ENCODE results near the gene THBS4. TPM values are rescaled to one million over a fixed set of nuclear protein-coding genes. Genes with fewer than 3 reads are reported as not detected.

THBS4 gene
- total RNA-seq: 3.9 and 5.0 TPM in 2 replicates

DNA sequence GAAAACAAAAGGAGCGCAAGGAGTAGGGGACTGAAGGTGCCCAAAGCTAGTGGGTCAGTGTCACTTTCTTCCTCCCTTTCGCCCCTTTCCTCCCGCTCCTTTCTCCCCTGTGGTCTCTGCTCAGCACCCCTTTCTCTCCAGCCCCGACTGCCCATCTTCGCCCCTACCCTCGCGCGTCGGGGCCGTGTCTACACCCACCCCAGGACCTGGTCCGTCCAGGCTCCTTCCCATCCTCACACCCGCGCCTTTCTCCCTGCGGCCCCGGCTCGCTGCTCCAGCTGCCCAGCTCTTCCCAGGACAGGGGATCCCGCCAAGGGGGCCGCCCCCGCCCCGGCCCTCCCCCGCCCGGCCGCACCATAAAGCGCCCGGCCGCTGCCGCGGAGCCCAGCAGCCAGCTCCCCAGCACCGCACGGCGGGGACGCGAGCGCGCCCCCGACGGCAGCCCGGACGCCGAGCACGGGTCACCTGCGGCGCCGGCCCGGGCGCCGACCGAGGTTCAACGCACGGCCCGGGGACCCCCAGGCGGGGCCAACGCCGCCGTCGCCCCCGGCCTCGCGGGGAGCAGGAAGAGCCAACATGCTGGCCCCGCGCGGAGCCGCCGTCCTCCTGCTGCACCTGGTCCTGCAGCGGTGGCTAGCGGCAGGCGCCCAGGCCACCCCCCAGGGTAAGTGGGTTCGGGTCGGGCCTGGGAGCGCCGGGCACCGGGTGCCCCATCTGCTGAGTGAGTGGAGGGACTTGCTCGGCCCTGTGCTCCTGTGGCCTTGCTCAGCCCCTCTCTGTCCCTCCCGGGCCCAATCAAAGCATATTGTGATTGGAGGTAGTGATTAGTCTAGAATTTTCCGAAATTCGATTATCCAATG lies at the start of gene THBS4:
TSS of gene THBS4 (plus strand) at position 387 of the 860 bp plus-strand sequence. CDS start at position 577, 190 bp downstream.

DNA sequence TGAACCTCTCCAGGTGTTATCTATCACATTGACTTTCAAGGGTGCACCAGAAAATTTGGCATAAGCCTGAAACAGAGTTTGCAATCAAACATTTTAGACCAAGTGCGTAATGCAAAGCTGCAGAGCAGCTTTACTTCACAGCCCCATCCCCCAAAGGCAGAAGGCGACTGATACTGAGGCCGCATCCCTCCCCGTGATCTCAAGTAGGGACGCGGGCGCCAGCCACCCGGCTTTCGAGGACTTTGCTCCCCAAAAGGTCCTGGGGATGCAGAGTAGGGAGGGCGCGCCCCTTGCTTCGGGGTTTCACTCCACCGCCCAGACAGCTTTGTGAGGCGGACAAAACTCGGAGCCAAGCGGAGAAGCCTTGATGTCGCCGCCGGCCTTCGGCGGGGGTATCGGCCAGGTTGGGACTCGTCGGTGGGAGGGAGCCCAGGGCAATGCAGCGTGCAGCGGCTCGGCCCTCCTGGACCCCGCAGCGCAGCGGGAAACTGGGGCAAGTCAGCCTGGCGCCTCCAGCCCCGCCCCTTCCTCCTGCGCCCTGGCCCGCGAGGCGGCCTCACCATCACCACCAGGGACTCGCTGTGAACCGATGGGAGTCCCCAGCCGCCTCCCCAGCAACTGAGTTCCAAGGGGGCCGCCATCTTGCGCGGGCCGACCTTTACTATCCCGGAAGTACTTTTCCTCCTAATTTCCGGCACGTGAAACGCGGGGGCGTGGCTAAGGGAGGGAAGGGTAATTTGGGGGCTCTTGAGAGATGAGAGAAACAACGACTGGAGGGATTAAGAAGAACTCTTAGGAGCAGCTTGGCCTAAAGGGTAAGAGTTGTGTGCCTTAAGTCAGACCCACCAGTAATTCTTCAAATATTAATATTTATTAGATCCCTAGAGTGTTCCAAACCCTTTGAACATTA lies 44.3 kb upstream of the THBS4 start, which contains the start of gene MTX3:
TSS of gene MTX3 (minus strand) at position 665 of the 910 bp plus-strand sequence. CDS start at position 641, 24 bp downstream.

Small RNAs within 50 kb of the gene (small RNA-seq; reads per million reads assigned to genes)
- gene TRMT112P2: not detected

Other genes with a start within 250 kb of the THBS4 start
- gene MTX3, start 44.1 kb upstream of the THBS4 start, total RNA-seq: 21.0 and 23.2 TPM in 2 replicates
- gene SERINC5, start 220.7 kb downstream of the THBS4 start, total RNA-seq: 22.2 and 24.7 TPM in 2 replicates